NCI-H146 (cell line): ENCODE data around the gene ANO4.

Experiments used
- DNase-seq: peaks from one replicate; lab custom pipeline; 2025; lab: John Stamatoyannopoulos, UW

ANO4 gene

GRCh38 chr12:100992194-100992593, 197.6 kb downstream of the ANO4 start:
- no peak for DNase-seq

GRCh38 chr12:100993916-100994450, 199.4 kb downstream of the ANO4 start:
- DNase-seq, result no peak

GRCh38 chr12:100995201-100995600, 200.6 kb downstream of the ANO4 start:
- no peak for DNase-seq

GRCh38 chr12:100995771-100996170, 201.2 kb downstream of the ANO4 start:
- DNase-seq, result no peak

- DNase-seq, result no peak
These were observed 207.1 kb downstream of the ANO4 start for GRCh38 chr12:101001669-101002068.

GRCh38 chr12:101002696-101003419, 208.3 kb downstream of the ANO4 start:
- no peak for DNase-seq

- no peak for DNase-seq
These were observed 210.3 kb downstream of the ANO4 start for GRCh38 chr12:101004898-101005297.

- no peak for DNase-seq
These were observed 214.7 kb downstream of the ANO4 start for GRCh38 chr12:101009274-101009673.

- no peak for DNase-seq
These were observed 216.3 kb downstream of the ANO4 start for GRCh38 chr12:101010896-101011295.

GRCh38 chr12:101013993-101014392, 219.4 kb downstream of the ANO4 start:
- peak; percentile 60 for DNase-seq

GRCh38 chr12:101015044-101015443, 220.5 kb downstream of the ANO4 start:
- no peak for DNase-seq

- DNase-seq, result no peak
These were observed 224.0 kb downstream of the ANO4 start for GRCh38 chr12:101018540-101018939.

GRCh38 chr12:101019201-101019600, 224.6 kb downstream of the ANO4 start:
- no peak for DNase-seq

GRCh38 chr12:101019667-101020066, 225.1 kb downstream of the ANO4 start:
- no peak for DNase-seq

GRCh38 chr12:101021442-101021841, 226.9 kb downstream of the ANO4 start:
- DNase-seq, result no peak

- no peak for DNase-seq
These were observed 227.4 kb downstream of the ANO4 start for GRCh38 chr12:101021911-101022388.

- DNase-seq, result no peak
These were observed 232.6 kb downstream of the ANO4 start for GRCh38 chr12:101027200-101027599.

- no peak for DNase-seq
These were observed 233.2 kb downstream of the ANO4 start for GRCh38 chr12:101027816-101028215.

GRCh38 chr12:101038289-101038871, 243.8 kb downstream of the ANO4 start:
- DNase-seq, result no peak

- DNase-seq, result no peak
These were observed 245.4 kb downstream of the ANO4 start for GRCh38 chr12:101039848-101040531.

- peak; percentile 65 for DNase-seq
These were observed 246.4 kb downstream of the ANO4 start for GRCh38 chr12:101040936-101041335.

- DNase-seq, result peak; percentile 19
These were observed 247.6 kb downstream of the ANO4 start for GRCh38 chr12:101042211-101042610.

- no peak for DNase-seq
These were observed 250.0 kb downstream of the ANO4 start for GRCh38 chr12:101044512-101045059.
